Endothelial cell of umbilical vein (primary cell): Measurements from ENCODE around the gene LAIR1.

ENCODE experiments used
- CTCF ChIP-seq, 2 donors: IDR thresholded peaks; 1 replicate in 1 of 2; 2 replicates in 1 of 2; pipeline ENCODE4 v1.5.1; 2011; ENCODE audit warnings: low read length in 2 of 2, mild to moderate bottlenecking in 2 of 2, moderate library complexity in 2 of 2, control low read depth in 1 of 2, inconsistent platforms in 1 of 2, low read depth in 1 of 2; ENCODE audit not compliant: insufficient read depth in 1 of 2; ENCODE audit errors: extremely low read depth in 1 of 2
- EZH2 ChIP-seq: IDR thresholded peaks from 2 replicates; pipeline ENCODE4 v1.6.1; 2012; ENCODE audit warnings: borderline replicate concordance, low read depth, mild to moderate bottlenecking, moderate library complexity, low read length, inconsistent platforms; ENCODE audit not compliant: severe bottlenecking
- FOS ChIP-seq: IDR thresholded peaks from 2 replicates; pipeline ENCODE4 v1.6.1; 2011; ENCODE audit warnings: mild to moderate bottlenecking, low read length, moderate library complexity, borderline replicate concordance; ENCODE audit not compliant: insufficient read depth
- GATA2 ChIP-seq: IDR thresholded peaks from 2 replicates; pipeline ENCODE4 v1.7.0; 2011; ENCODE audit warnings: low read depth, mild to moderate bottlenecking, moderate library complexity, mixed read lengths, low read length; ENCODE audit not compliant: insufficient read length, insufficient read depth
- JUN ChIP-seq: IDR thresholded peaks from 2 replicates; pipeline ENCODE4 v1.6.1; 2011; ENCODE audit warnings: borderline replicate concordance, low read depth; ENCODE audit not compliant: insufficient read length, insufficient read depth
- MAX ChIP-seq: IDR thresholded peaks from 2 replicates; pipeline ENCODE4 v1.6.1; 2011; ENCODE audit not compliant: insufficient read depth, insufficient read length
- MYC ChIP-seq: IDR thresholded peaks from one replicate; pipeline ENCODE4 v1.6.1; 2011; ENCODE audit warnings: mild to moderate bottlenecking, low read depth, low read length
- POLR2A ChIP-seq: IDR thresholded peaks from 2 replicates; pipeline ENCODE4 v1.6.1; 2012; ENCODE audit warnings: low read depth, mild to moderate bottlenecking, control low read depth, low read length
- POLR2AphosphoS5 ChIP-seq: IDR thresholded peaks from 2 replicates; pipeline ENCODE4 v1.6.1; 2012; ENCODE audit warnings: low read depth, mild to moderate bottlenecking, control low read depth, low read length, moderate library complexity; ENCODE audit not compliant: insufficient read depth

GRCh38 chr19:54338521-54338920 is 26.2 kb downstream of the LAIR1 start:
- TF ChIP-seq POLR2AphosphoS5 (no peak), MYC (no peak), JUN (no peak), CTCF (IDR thresholded peaks at IDR 0.05; ENCODE audit: extremely low read depth in 1 of 2, insufficient read depth in 1 of 2, low read depth in 1 of 2, low read length in 2 of 2) (no peak), POLR2A (no peak), FOS (no peak), EZH2 (no peak), GATA2 (no peak), MAX (no peak)
